IMR-90 (cell line): ENCODE data around the gene PCSK1N. TPM values are rescaled to one million over a fixed set of nuclear protein-coding genes. Genes with fewer than 3 reads are reported as not detected.

Experiments
- ATAC-seq: fragments of 200-7000 bp; cut with Tn5 transposase; 2 replicates; pipeline ENCODE4 v1.9.1; 2020; ENCODE audit warnings: low read depth, mild to moderate bottlenecking, moderate library complexity
- BruUV-seq: library from RNA; stranded (reverse); fragments of 400-500 nt; replicated peaks from 2 replicates; lab custom pipeline; 2021; lab: Mats Ljungman, UMichigan
- CTCF ChIA-PET: fragments of 300-600 bp; formaldehyde crosslinking; extraction: SDS; loops from one replicate; lab custom pipeline; 2021; ENCODE audit warnings: antibody characterized with exemption; lab: Yijun Ruan, JAX
- POLR2A ChIA-PET: fragments of 300-600 bp; sonication (Branson Sonifier 250); formaldehyde crosslinking; loops from one replicate; lab custom pipeline; 2022; ENCODE audit warnings: antibody characterized with exemption; ENCODE audit not compliant: unreplicated experiment; lab: Charles Lee
- DNase-seq: peaks from one replicate; pipeline ENCODE4 v3.0.0; 2013
- H2AFZ ChIP-seq: replicated peaks from 2 replicates; pipeline ENCODE3; 2013; ENCODE audit warnings: low read length, mild to moderate bottlenecking; ENCODE audit not compliant: poor library complexity
- H2AK5ac ChIP-seq: 2 replicates; pipeline ENCODE4 v1.6.1; 2013; ENCODE audit warnings: low read depth, low read length, inconsistent platforms
- H2AK9ac ChIP-seq: replicated peaks from 2 replicates; pipeline ENCODE3; 2013; ENCODE audit warnings: mild to moderate bottlenecking, low read depth, low read length, moderate library complexity; ENCODE audit not compliant: poor library complexity
- H2BK120ac ChIP-seq: 2 replicates; pipeline ENCODE4 v1.6.1; 2013; ENCODE audit warnings: low read depth, low read length, inconsistent platforms
- H2BK15ac ChIP-seq: 3 replicates; pipeline ENCODE4 v1.6.1; 2013; ENCODE audit warnings: low read depth, low read length, inconsistent platforms
- H2BK20ac ChIP-seq: 2 replicates; pipeline ENCODE4 v1.6.1; 2013; ENCODE audit warnings: low read depth, mild to moderate bottlenecking, inconsistent platforms, low read length, moderate library complexity
- H2BK5ac ChIP-seq: 2 replicates; pipeline ENCODE4 v1.6.1; 2013; ENCODE audit warnings: mild to moderate bottlenecking, low read depth, low read length, inconsistent platforms; ENCODE audit not compliant: poor library complexity, severe bottlenecking
- H3K14ac ChIP-seq: replicated peaks from 2 replicates; pipeline ENCODE4 v1.6.1; 2013; ENCODE audit warnings: low read depth, low read length, inconsistent platforms
- H3K18ac ChIP-seq: 2 replicates; pipeline ENCODE4 v1.6.1; 2013; ENCODE audit warnings: low read depth, low read length, control low read depth
- H3K23ac ChIP-seq: 2 replicates; pipeline ENCODE4 v1.6.1; 2013; ENCODE audit warnings: low read depth, low read length, inconsistent platforms
- H3K27ac ChIP-seq: 2 replicates; pipeline ENCODE4 v1.5.1; 2013; ENCODE audit warnings: mild to moderate bottlenecking, control low read depth, low read length; ENCODE audit not compliant: insufficient read depth
- H3K27me3 ChIP-seq: 2 replicates; pipeline ENCODE4 v1.6.1; 2013; ENCODE audit warnings: low read length; ENCODE audit not compliant: control insufficient read depth, insufficient read depth
- H3K36me3 ChIP-seq: 2 replicates; pipeline ENCODE4 v1.6.1; 2013; ENCODE audit warnings: low read length, mixed read lengths; ENCODE audit not compliant: control insufficient read depth, insufficient read depth
- H3K4ac ChIP-seq: 2 replicates; pipeline ENCODE4 v1.6.1; 2013; ENCODE audit warnings: low read depth, low read length, inconsistent platforms
- H3K4me1 ChIP-seq: 2 replicates; pipeline ENCODE4 v1.6.1; 2013; ENCODE audit warnings: low read length, mixed read lengths; ENCODE audit not compliant: control insufficient read depth, insufficient read depth
- H3K4me2 ChIP-seq: 2 replicates; pipeline ENCODE4 v1.6.1; 2013; ENCODE audit warnings: low read depth, mild to moderate bottlenecking, control low read depth, low read length, moderate library complexity
- H3K4me3 ChIP-seq: 2 replicates; pipeline ENCODE4 v1.5.1; 2013; ENCODE audit warnings: low read depth, mild to moderate bottlenecking, control low read depth, low read length, moderate library complexity; ENCODE audit not compliant: insufficient read depth
- H3K56ac ChIP-seq: 2 replicates; pipeline ENCODE4 v1.6.1; 2013; ENCODE audit warnings: low read length, inconsistent platforms; ENCODE audit not compliant: insufficient read depth; ENCODE audit errors: extremely low read depth
- H3K79me1 ChIP-seq, 2 experiments: 2 replicates each; pipeline ENCODE4 v1.6.1; 2013; ENCODE audit warnings: low read length in 2 of 2, inconsistent platforms in 1 of 2, low read depth in 1 of 2
- H3K9ac ChIP-seq: 2 replicates; pipeline ENCODE4 v1.6.1; 2013; ENCODE audit warnings: low read depth, low read length, control low read depth
- H3K9me1 ChIP-seq: 2 replicates; pipeline ENCODE4 v1.6.1; 2013; ENCODE audit warnings: low read length, inconsistent platforms; ENCODE audit not compliant: insufficient read depth
- H3K9me3 ChIP-seq: 2 replicates; pipeline ENCODE4 v1.6.1; 2013; ENCODE audit warnings: low read length; ENCODE audit not compliant: control insufficient read depth, insufficient read depth
- H4K20me1 ChIP-seq: 2 replicates; pipeline ENCODE4 v1.6.1; 2013; ENCODE audit warnings: low read length, inconsistent platforms; ENCODE audit not compliant: insufficient read depth
- H4K5ac ChIP-seq: 2 replicates; pipeline ENCODE4 v1.6.1; 2013; ENCODE audit warnings: mild to moderate bottlenecking, low read depth, low read length, control low read depth
- H4K8ac ChIP-seq, 2 experiments: 2 replicates each; pipeline ENCODE4 v1.6.1; 2013; ENCODE audit warnings: low read depth in 2 of 2, low read length in 2 of 2, control low read depth in 1 of 2, inconsistent platforms in 1 of 2
- H4K91ac ChIP-seq: 2 replicates; pipeline ENCODE4 v1.6.1; 2013; ENCODE audit warnings: low read depth, low read length, inconsistent platforms; ENCODE audit not compliant: insufficient read depth
- BHLHE40 ChIP-seq: fragments of 150-350 bp; IDR thresholded peaks from 2 replicates; pipeline ENCODE4 v1.6.1; 2016; ENCODE audit warnings: mild to moderate bottlenecking, low read depth, low read length
- CEBPB ChIP-seq: IDR thresholded peaks from 2 replicates; pipeline ENCODE4 v1.6.1; 2012; ENCODE audit warnings: low read depth, low read length, improper control_type of control experiment
- CHD1 ChIP-seq: IDR thresholded peaks from 2 replicates; pipeline ENCODE4 v1.6.1; 2012; ENCODE audit warnings: low read depth, low read length, improper control_type of control experiment
- CTCF ChIP-seq: conservative IDR thresholded peaks from 2 replicates; pipeline ENCODE4 v1.5.1; 2012; ENCODE audit warnings: mild to moderate bottlenecking, low read depth, low read length, improper control_type of control experiment
- ELK1 ChIP-seq: fragments of 150-350 bp; IDR thresholded peaks from 2 replicates; pipeline ENCODE4 v1.6.1; 2016; ENCODE audit warnings: low read depth, mild to moderate bottlenecking, low read length, moderate library complexity, borderline replicate concordance
- FOS ChIP-seq: fragments of 150-350 bp; IDR thresholded peaks from 2 replicates; pipeline ENCODE4 v1.6.1; 2016; ENCODE audit warnings: low read depth, low read length
- MXI1 ChIP-seq: IDR thresholded peaks from 2 replicates; pipeline ENCODE4 v1.6.1; 2012; ENCODE audit warnings: low read depth, mild to moderate bottlenecking, low read length, moderate library complexity, borderline replicate concordance
- NFE2L2 ChIP-seq: fragments of 150-350 bp; IDR thresholded peaks from 2 replicates; pipeline ENCODE4 v1.6.1; 2016; ENCODE audit warnings: low read depth, mild to moderate bottlenecking, low read length
- POLR2A ChIP-seq: IDR thresholded peaks from 2 replicates; pipeline ENCODE4 v1.6.1; 2012; ENCODE audit warnings: mild to moderate bottlenecking, low read depth, low read length
- WGBS, 2 experiments: methylation state at CpG; one replicate each; pipeline versions ENCODE4 v1.1.5 to v1.1.7; 2013; ENCODE audit warnings: missing lambda C conversion rate in 2 of 2; ENCODE audit not compliant: insufficient read length in 1 of 2; ENCODE audit errors: extremely low coverage in 2 of 2; 5-methylcytosine and 5-hydroxymethylcytosine counted together
- dilution Hi-C: fragments of 300-500 bp; cut with HindIII; formaldehyde crosslinking; loops from one replicate; pipeline ENCODE4 v1.14.3; 2018; ENCODE audit warnings: low sequenced_read_pairs; ENCODE audit not compliant: unreplicated experiment
- in situ Hi-C: fragments of 300-500 bp; cut with MboI; formaldehyde crosslinking; loops from 3 replicates; pipeline ENCODE4 v1.14.3; 2019; ENCODE audit warnings: low sequenced_read_pairs, inconsistent platforms, mixed read lengths
- intact Hi-C: fragments of 100-400 bp; cut with micrococcal nuclease; formaldehyde crosslinking; loops from 2 replicates; pipeline ENCODE4 v1.10.0; 2022
- polyA plus RNA-seq, 3 experiments: library from polyadenylated mRNA; depleted of rRNA; stranded (reverse); fragments of >200 nt; gene quantifications; 2 replicates each; pipeline ENCODE4 v1.2.3, GENCODE V29; 2012; ENCODE audit warnings: low replicate concordance in 1 of 3
- total RNA-seq: library from RNA; depleted of rRNA; stranded (reverse); fragments of >200 nt; gene quantifications from 2 replicates; pipeline ENCODE4 v1.2.3, GENCODE V29; 2012
- TF ChIP-seq, protein P1 (sequence below): fragments of 150-350 bp; IDR thresholded peaks from 2 replicates; pipeline ENCODE4 v1.6.1; 2017; ENCODE audit warnings: mild to moderate bottlenecking, antibody characterized with exemption, low read length, low read depth

The PCSK1N gene
- total and polyA plus RNA-seq, 2 of the 4 experiments (the other 2 are of a cell fraction): 0.12 TPM; not detected in 1

- no peaks in the 10 kb centered on the region for H3K27me3 ChIP-seq
These were observed 29.3 kb downstream of the PCSK1N start for GRCh38 chrX:48806081-48806480.

More at GRCh38 chrX:48806081-48806480, 29.3 kb downstream of the PCSK1N start:
- no peak for TF ChIP-seq BHLHE40
- TF ChIP-seq, protein P1, sequence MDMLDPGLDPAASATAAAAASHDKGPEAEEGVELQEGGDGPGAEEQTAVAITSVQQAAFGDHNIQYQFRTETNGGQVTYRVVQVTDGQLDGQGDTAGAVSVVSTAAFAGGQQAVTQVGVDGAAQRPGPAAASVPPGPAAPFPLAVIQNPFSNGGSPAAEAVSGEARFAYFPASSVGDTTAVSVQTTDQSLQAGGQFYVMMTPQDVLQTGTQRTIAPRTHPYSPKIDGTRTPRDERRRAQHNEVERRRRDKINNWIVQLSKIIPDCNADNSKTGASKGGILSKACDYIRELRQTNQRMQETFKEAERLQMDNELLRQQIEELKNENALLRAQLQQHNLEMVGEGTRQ: no peak
- no peak for TF ChIP-seq MXI1
- TF ChIP-seq POLR2A: no peak
- no peak for TF ChIP-seq ELK1
- TF ChIP-seq CEBPB: no peak
- no peak for TF ChIP-seq CTCF
- no peak for TF ChIP-seq FOS
- TF ChIP-seq CHD1: no peak
- no peak for TF ChIP-seq NFE2L2
- H3K4ac ChIP-seq: no peak overlapping the region
- no peak overlapping the region for H2AFZ ChIP-seq
- H3K79me1 ChIP-seq: peaks cover 0 to 8% of the 10 kb centered on the region in 2 experiments; a peak in 1 of 4 replicates
- no peak overlapping the region for H2BK120ac ChIP-seq
- H4K5ac ChIP-seq: no peak overlapping the region
- no peaks in the 10 kb centered on the region for H3K4me1 ChIP-seq
- ChIA-PET POLR2A (no interaction called here), CTCF (no interaction called here)
- H3K9ac ChIP-seq: no peak overlapping the region
- peaks cover 5% of the 10 kb centered on the region; the same call in 1 of the 2 replicates for H3K9me1 ChIP-seq
- dilution Hi-C loops (no loop called here), in situ Hi-C loops (no loop called here), intact Hi-C loops (loop anchor here (10.0 kb wide), 1 partner anchor 911 kb away; no protein-coding TSS in a partner anchor)
- H2AK9ac ChIP-seq: no peak overlapping the region
- H3K18ac ChIP-seq: no peak overlapping the region
- no peak overlapping the region for H3K14ac ChIP-seq
- H3K56ac ChIP-seq: no peak overlapping the region
- no peaks in the 10 kb centered on the region for H3K9me3 ChIP-seq
- H2BK5ac ChIP-seq: no peak overlapping the region
- H4K20me1 ChIP-seq: no peaks in the 10 kb centered on the region
- no peak overlapping the region for H3K4me3 ChIP-seq
- no peak overlapping the region for H4K8ac ChIP-seq
- no peak overlapping the region for H2BK20ac ChIP-seq
- no CpG with 5 or more reads among the region's 4 CpGs for WGBS, 2 experiments
- no peak overlapping the region for H2AK5ac ChIP-seq
- H4K91ac ChIP-seq: no peak overlapping the region
- H3K23ac ChIP-seq: no peak overlapping the region
- H3K4me2 ChIP-seq: no peak overlapping the region
- no peak overlapping the region for H2BK15ac ChIP-seq
- peaks cover 2% of the 10 kb centered on the region; the same call in 1 of the 2 replicates for H3K36me3 ChIP-seq
- no peak overlapping the region for H3K27ac ChIP-seq
- no peak for ATAC-seq
- no TSS peak for BruUV-seq
- DNase-seq: no peak
